DMS 273 (cell line): ENCODE results near the gene RRAS2.

Experiments
- DNase-seq: peaks from one replicate; lab custom pipeline; 2025; ENCODE audit not compliant: unreplicated experiment; lab: John Stamatoyannopoulos, UW

Gene RRAS2

GRCh38 chr11:14229472-14229871, 129.5 kb downstream of the RRAS2 start:
- no peak for DNase-seq

GRCh38 chr11:14228356-14228755, 130.6 kb downstream of the RRAS2 start:
- DNase-seq, result no peak
